Tibial artery (tissue), 4 donors: ENCODE data around the gene PSMA6.
A peak's percentile ranks its signal among the peaks of the same experiment; 100 is the strongest.

Source experiments
- DNase-seq, 2 donors: peaks; one replicate each; pipeline ENCODE4 v3.0.0-alpha.2; 2019
- H3K27ac ChIP-seq, 2 donors: fragments of 200-600 bp; sonication (generic) in 1 of 2; 1 replicate in 1 of 2; 2 replicates in 1 of 2; pipeline ENCODE4 v1.5.1; 2018 to 2019; ENCODE audit warnings: mild to moderate bottlenecking in 1 of 2
- H3K27me3 ChIP-seq, 2 donors: fragments of 200-600 bp; sonication (generic) in 1 of 2; one replicate each; pipeline versions ENCODE4 v1.5.1 to v1.6.0; 2016 to 2019
- H3K36me3 ChIP-seq, 3 donors: fragments of 200-600 bp; sonication (generic) in 2 of 3; one replicate each; pipeline ENCODE4 v1.5.1; 2016 to 2019; ENCODE audit warnings: mild to moderate bottlenecking in 2 of 3
- H3K4me1 ChIP-seq, 4 donors: fragments of 200-600 bp; sonication (generic) in 2 of 4; 1 replicate in 3 of 4; 2 replicates in 1 of 4; pipeline ENCODE4 v1.5.1; 2016 to 2019
- H3K4me3 ChIP-seq, 2 donors: fragments of 200-600 bp; sonication (generic) in 1 of 2; 1 replicate in 1 of 2; 2 replicates in 1 of 2; pipeline ENCODE4 v1.5.1; 2018 to 2019; ENCODE audit warnings: mild to moderate bottlenecking in 2 of 2
- H3K9me3 ChIP-seq, 3 donors: fragments of 200-600 bp; sonication (generic) in 1 of 3; one replicate each; pipeline ENCODE4 v1.5.1; 2016 to 2019
- intact Hi-C: fragments of 100-400 bp; cut with DNase I; formaldehyde crosslinking; loops from one replicate; pipeline ENCODE4 v1.15.0; 2023; ENCODE audit warnings: low total_unique reads
- TF ChIP-seq, protein P1 (sequence below), 2 experiments: fragments of 200-600 bp in 1 of 2; fragments of 450-650 bp in 1 of 2; IDR thresholded peaks; one replicate each; pipeline ENCODE4 v1.5.1; 2017 to 2019; ENCODE audit warnings: antibody characterized with exemption in 2 of 2, mild to moderate bottlenecking in 1 of 2, moderate library complexity in 1 of 2

Gene PSMA6

DNA sequence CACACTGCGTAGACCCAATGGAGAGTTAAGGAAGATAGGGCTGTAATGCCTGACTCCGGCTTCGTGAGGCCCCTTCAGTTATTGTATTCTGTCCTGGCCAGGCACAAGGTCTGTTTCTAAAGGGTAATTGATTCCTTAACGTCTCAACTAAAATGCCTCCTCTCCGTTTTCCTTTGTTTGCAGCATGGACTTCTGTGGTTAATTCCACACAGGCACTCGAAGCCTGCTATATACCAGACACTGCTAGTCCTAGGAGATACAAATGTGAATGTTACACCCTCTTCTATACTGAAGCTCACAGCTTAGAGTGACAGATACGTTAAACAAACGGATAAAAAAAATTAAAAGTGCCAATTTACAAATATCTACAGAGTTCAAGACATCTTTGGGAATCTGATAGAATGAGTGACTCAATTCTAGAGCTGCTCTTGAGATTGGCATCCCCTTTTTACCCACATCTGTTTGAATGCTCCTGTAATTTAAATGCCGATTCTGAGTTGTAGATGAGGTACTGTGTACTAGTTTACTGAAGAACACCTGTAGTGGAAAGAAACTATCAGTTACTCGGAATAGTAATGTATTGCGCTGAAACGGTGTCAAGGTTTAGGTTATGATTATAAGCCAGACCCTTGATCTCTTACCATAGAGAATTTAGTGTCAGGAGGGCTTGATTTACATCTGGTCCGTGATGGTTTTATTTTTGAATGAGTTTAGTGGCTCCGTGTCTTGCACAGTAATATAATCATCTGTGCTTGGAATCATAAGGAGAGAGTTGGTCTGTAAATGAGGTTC, 784 bp downstream of the PSMA6 start:
- DNase-seq, result no peak
- H3K27ac ChIP-seq, result peak overlapping the region; percentile 85 to 94
- intact Hi-C loops, result loop anchor here (2.0 kb wide), 1 partner anchor 112 kb away; the partner anchor contains the start of gene NFKBIA

DNA sequence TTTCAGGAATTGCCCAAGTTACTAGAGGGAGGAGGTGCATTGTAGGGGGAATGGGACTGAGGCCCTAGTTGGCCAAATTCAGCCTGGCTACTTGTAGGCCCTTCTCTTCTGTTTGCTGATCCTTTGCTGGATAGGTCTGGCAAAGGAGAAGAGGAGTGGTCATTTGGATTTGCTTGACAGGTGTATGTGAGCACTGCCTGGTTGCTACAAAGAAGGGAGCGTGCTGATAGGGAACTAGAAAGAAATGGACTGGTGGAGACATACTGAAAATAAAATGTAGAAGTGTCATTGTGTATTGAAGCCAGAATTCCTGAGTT, 3.6 kb downstream of the PSMA6 start:
- H3K27ac ChIP-seq, result no peak overlapping the region
- DNase-seq, result no peak
- TF ChIP-seq, protein P1, sequence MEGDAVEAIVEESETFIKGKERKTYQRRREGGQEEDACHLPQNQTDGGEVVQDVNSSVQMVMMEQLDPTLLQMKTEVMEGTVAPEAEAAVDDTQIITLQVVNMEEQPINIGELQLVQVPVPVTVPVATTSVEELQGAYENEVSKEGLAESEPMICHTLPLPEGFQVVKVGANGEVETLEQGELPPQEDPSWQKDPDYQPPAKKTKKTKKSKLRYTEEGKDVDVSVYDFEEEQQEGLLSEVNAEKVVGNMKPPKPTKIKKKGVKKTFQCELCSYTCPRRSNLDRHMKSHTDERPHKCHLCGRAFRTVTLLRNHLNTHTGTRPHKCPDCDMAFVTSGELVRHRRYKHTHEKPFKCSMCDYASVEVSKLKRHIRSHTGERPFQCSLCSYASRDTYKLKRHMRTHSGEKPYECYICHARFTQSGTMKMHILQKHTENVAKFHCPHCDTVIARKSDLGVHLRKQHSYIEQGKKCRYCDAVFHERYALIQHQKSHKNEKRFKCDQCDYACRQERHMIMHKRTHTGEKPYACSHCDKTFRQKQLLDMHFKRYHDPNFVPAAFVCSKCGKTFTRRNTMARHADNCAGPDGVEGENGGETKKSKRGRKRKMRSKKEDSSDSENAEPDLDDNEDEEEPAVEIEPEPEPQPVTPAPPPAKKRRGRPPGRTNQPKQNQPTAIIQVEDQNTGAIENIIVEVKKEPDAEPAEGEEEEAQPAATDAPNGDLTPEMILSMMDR (IDR thresholded peaks at IDR 0.05), result no peak
- no peaks in the 10 kb centered on the region for H3K36me3 ChIP-seq
- H3K9me3 ChIP-seq, result no peaks in the 10 kb centered on the region
- H3K4me1 ChIP-seq, result peaks cover 5 to 55% (median 37%) of the 10 kb centered on the region in 4 donors
- H3K4me3 ChIP-seq, result no peak overlapping the region
- intact Hi-C loops, result no loop called here
- H3K27me3 ChIP-seq, result no peaks in the 10 kb centered on the region

More for the DNA sequence above, 784 bp downstream of the PSMA6 start:
- Histone ChIP-seq H3K4me3 (peak overlapping the region; percentile 79 to 94), H3K36me3 (no peaks in the 10 kb centered on the region), H3K27me3 (no peaks in the 10 kb centered on the region), H3K9me3 (no peaks in the 10 kb centered on the region), H3K4me1 (peaks cover 5 to 45% (median 32%) of the 10 kb centered on the region in 4 donors)
- TF ChIP-seq, protein P1 (IDR thresholded peaks at IDR 0.05), result no peak

DNA sequence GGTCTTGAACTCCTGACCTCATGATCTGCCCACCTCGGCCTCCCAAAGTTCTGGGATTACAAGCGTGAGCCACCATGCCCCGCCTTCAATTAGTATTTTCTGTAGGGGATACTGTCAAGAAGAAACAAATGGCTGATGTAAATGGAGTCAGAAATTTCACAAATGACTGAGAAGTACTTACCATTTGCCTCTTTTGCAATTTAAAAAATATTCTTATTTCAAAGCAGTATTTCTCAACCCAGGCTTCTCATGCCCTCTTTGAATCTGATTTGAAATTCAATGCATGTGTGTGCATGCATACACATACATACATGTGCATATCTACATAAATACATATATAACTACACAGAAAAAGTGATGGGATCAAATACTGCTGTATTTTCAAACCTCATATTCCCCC, 4.4 kb downstream of the PSMA6 start:
- no peak overlapping the region for H3K27ac ChIP-seq

DNA sequence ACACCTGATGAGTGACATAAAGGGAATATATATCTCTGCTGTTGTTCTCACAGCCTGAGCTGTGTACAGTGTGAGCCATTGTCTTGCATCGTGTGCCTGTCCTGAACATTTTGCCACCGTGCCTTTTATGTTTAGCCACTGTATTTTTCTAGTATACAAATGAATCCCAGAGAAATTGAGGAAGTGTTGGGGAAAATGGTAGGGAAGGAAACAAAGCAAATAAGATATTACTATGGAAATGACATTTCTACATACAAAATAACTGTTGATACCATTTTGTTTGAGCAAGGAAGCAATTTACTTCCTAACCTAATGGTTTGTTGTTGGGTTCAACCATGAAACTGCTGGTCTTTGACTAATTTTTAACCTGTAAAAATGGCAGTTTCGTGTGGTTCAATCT, 5.5 kb downstream of the PSMA6 start:
- H3K27me3 ChIP-seq, result no peaks in the 10 kb centered on the region
- H3K4me3 ChIP-seq, result no peak overlapping the region
- no peaks in the 10 kb centered on the region for H3K36me3 ChIP-seq
- H3K4me1 ChIP-seq, result peaks cover 5 to 56% (median 36%) of the 10 kb centered on the region in 4 donors
- no peaks in the 10 kb centered on the region for H3K9me3 ChIP-seq
- TF ChIP-seq, protein P1 (IDR thresholded peaks at IDR 0.05), result no peak
- no peak for DNase-seq
- intact Hi-C loops, result no loop called here
- no peak overlapping the region for H3K27ac ChIP-seq

More for the DNA sequence above, 4.4 kb downstream of the PSMA6 start:
- TF ChIP-seq, protein P1 (IDR thresholded peaks at IDR 0.05), result no peak
- intact Hi-C loops, result no loop called here
- Histone ChIP-seq H3K27me3 (no peaks in the 10 kb centered on the region), H3K4me3 (no peak overlapping the region), H3K9me3 (no peaks in the 10 kb centered on the region), H3K36me3 (no peaks in the 10 kb centered on the region), H3K4me1 (peaks cover 5 to 58% (median 36%) of the 10 kb centered on the region in 4 donors)
- DNase-seq, result no peak

DNA sequence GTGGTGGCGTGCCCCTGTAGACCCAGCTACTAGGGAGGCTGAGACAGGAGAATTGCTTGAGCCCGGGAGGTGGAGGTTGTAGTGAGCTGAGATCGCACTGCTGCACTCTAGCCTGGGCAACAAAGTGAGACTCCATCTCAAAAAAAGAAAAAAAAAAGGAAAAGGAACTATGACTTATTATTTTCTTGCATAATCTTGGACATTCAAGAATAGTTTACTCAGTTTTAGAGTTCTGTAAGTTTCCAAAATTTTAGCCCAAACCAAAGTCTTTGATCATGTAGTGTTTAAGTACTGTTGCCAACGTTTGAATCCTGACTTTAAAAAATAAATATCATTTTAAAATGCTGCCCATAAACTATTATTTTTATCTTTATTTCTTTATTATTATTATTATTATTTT, 6.2 kb downstream of the PSMA6 start:
- intact Hi-C loops, result no loop called here
- Histone ChIP-seq H3K27ac (no peak overlapping the region), H3K4me1 (peaks cover 5 to 49% (median 30%) of the 10 kb centered on the region in 4 donors), H3K36me3 (no peaks in the 10 kb centered on the region), H3K27me3 (no peaks in the 10 kb centered on the region), H3K9me3 (no peaks in the 10 kb centered on the region), H3K4me3 (no peak overlapping the region)
- TF ChIP-seq, protein P1 (IDR thresholded peaks at IDR 0.05), result no peak
- no peak for DNase-seq
